SK-N-SH (cell line): ENCODE data around the gene GASK1A. TPM values are rescaled to one million over a fixed set of nuclear protein-coding genes. Genes with fewer than 3 reads are reported as not detected.

Source experiments
- CTCF ChIA-PET: fragments of 300-600, 350-600 bp; formaldehyde crosslinking; extraction: SDS; loops from one replicate; lab custom pipeline; 2021; lab: Yijun Ruan, JAX
- POLR2A ChIA-PET: fragments of 350-600 bp; sonication (Branson Sonifier 250); formaldehyde crosslinking; extraction: SDS; loops from one replicate; lab custom pipeline; 2020; ENCODE audit warnings: antibody characterized with exemption, inconsistent platforms; lab: Yijun Ruan, JAX
- DNase-seq: peaks from one replicate; pipeline ENCODE4 v3.0.0; 2012
- H2AFZ ChIP-seq: fragments of 200-600 bp; sonication (generic); 2 replicates; pipeline ENCODE4 v1.8.1; 2016; ENCODE audit warnings: antibody characterized with exemption, mild to moderate bottlenecking, low read depth
- H3F3A ChIP-seq: fragments of 200-600 bp; sonication (generic); replicated peaks from 2 replicates; pipeline ENCODE3; 2016; ENCODE audit warnings: antibody characterized with exemption, mild to moderate bottlenecking; ENCODE audit not compliant: insufficient read depth
- H3K27ac ChIP-seq, 2 experiments: fragments of 200-500 bp in 1 of 2; fragments of 200-600 bp in 1 of 2; sonication (Bioruptor generic) in 1 of 2; sonication (generic), shearing (Covaris generic) in 1 of 2; 2 replicates each; pipeline versions ENCODE4 v1.5.1 to v1.6.1; 2014 to 2016; ENCODE audit warnings: low read depth in 2 of 2, inconsistent platforms in 1 of 2, low read length in 1 of 2, mild to moderate bottlenecking in 1 of 2, mixed read lengths in 1 of 2
- H3K27me3 ChIP-seq: fragments of 200-600 bp; sonication (generic), shearing (Covaris generic); 2 replicates; pipeline ENCODE4 v1.6.1; 2016; ENCODE audit warnings: mixed run types; ENCODE audit not compliant: insufficient read depth
- H3K36me3 ChIP-seq, 2 experiments: fragments of 200-500 bp in 1 of 2; fragments of 200-600 bp in 1 of 2; sonication (Bioruptor generic) in 1 of 2; sonication (generic) in 1 of 2; replicated peaks in 1 of 2; 2 replicates each; pipeline versions ENCODE3 to v1.5.1; 2014 to 2016; ENCODE audit warnings: low read length in 1 of 2, mild to moderate bottlenecking in 1 of 2; ENCODE audit not compliant: insufficient read depth in 2 of 2, control insufficient read depth in 1 of 2
- H3K4me1 ChIP-seq, 2 experiments: fragments of 200-500 bp in 1 of 2; fragments of 200-600 bp in 1 of 2; sonication (Bioruptor generic) in 1 of 2; sonication (generic), shearing (Covaris generic) in 1 of 2; 2 replicates each; pipeline versions ENCODE4 v1.5.1 to v1.6.1; 2014 to 2016; ENCODE audit warnings: low read depth in 1 of 2, low read length in 1 of 2, mixed run types in 1 of 2; ENCODE audit not compliant: insufficient read depth in 2 of 2, control insufficient read depth in 1 of 2
- H3K4me2 ChIP-seq: fragments of 200-600 bp; sonication (generic), shearing (Covaris generic); 2 replicates; pipeline ENCODE4 v1.6.1; 2017; ENCODE audit warnings: mixed run types
- H3K4me3 ChIP-seq, 2 experiments: fragments of 200-500 bp in 1 of 2; fragments of 200-600 bp in 1 of 2; sonication (Bioruptor generic) in 1 of 2; sonication (generic), shearing (Covaris generic) in 1 of 2; 2 replicates each; pipeline versions ENCODE4 v1.5.1 to v1.8.1; 2014 to 2016; ENCODE audit warnings: low read depth in 2 of 2, inconsistent platforms in 1 of 2, low read length in 1 of 2, mild to moderate bottlenecking in 1 of 2, mixed read lengths in 1 of 2, moderate library complexity in 1 of 2
- H3K79me2 ChIP-seq: fragments of 200-600 bp; sonication (generic); 2 replicates; pipeline ENCODE4 v1.8.1; 2017; ENCODE audit warnings: mild to moderate bottlenecking; ENCODE audit not compliant: insufficient read depth
- H3K9ac ChIP-seq: fragments of 200-600 bp; sonication (generic); 2 replicates; pipeline ENCODE4 v1.6.1; 2017; ENCODE audit warnings: mixed run types
- H3K9me2 ChIP-seq: fragments of 200-600 bp; sonication (generic); 2 replicates; pipeline ENCODE4 v1.6.1; 2017; ENCODE audit warnings: mixed run types
- H3K9me3 ChIP-seq: fragments of 200-600 bp; sonication (generic); 2 replicates; pipeline ENCODE4 v1.6.1; 2017; ENCODE audit warnings: mixed run types, mild to moderate bottlenecking, moderate library complexity
- H4K20me1 ChIP-seq: fragments of 200-600 bp; sonication (generic); 2 replicates; pipeline ENCODE4 v1.6.1; 2017; ENCODE audit warnings: mild to moderate bottlenecking, mixed run types; ENCODE audit not compliant: insufficient read depth
- ELF1 ChIP-seq: IDR thresholded peaks from 2 replicates; pipeline ENCODE4 v1.4.0; 2012
- EP300 ChIP-seq, 2 experiments: IDR thresholded peaks; 2 replicates each; pipeline versions ENCODE4 v1.4.0 to v1.6.1; 2012; ENCODE audit warnings: borderline replicate concordance in 1 of 2, low read depth in 1 of 2, low read length in 1 of 2
- FOXM1 ChIP-seq: IDR thresholded peaks from 2 replicates; pipeline ENCODE4 v1.4.0; 2012; ENCODE audit warnings: low read depth, mild to moderate bottlenecking
- GATA2 ChIP-seq: sonication (generic); formaldehyde crosslinking; IDR thresholded peaks from 2 replicates; pipeline ENCODE4 v1.5.0; 2020; ENCODE audit warnings: mild to moderate bottlenecking, missing genetic modification reagents
- MEF2A ChIP-seq: IDR thresholded peaks from 2 replicates; pipeline ENCODE4 v1.4.0; 2012; ENCODE audit warnings: low read depth, borderline replicate concordance
- MXI1 ChIP-seq: IDR thresholded peaks from 2 replicates; pipeline ENCODE4 v1.6.1; 2012; ENCODE audit warnings: mild to moderate bottlenecking, low read depth, low read length, improper control_type of control experiment
- NFIC ChIP-seq: IDR thresholded peaks from 2 replicates; pipeline ENCODE4 v1.4.0; 2012; ENCODE audit warnings: borderline replicate concordance
- POLR2AphosphoS5 ChIP-seq: IDR thresholded peaks from 2 replicates; pipeline ENCODE4 v1.6.1; 2012; ENCODE audit warnings: low read depth, low read length
- RCOR1 ChIP-seq: fragments of 150-350 bp; IDR thresholded peaks from 2 replicates; pipeline ENCODE4 v1.6.1; 2017; ENCODE audit warnings: antibody characterized with exemption, low read length
- RFX5 ChIP-seq: IDR thresholded peaks from 2 replicates; pipeline ENCODE4 v1.6.1; 2012; ENCODE audit warnings: mild to moderate bottlenecking, improper control_type of control experiment, low read length
- SIN3A ChIP-seq: IDR thresholded peaks from 2 replicates; pipeline ENCODE4 v1.6.1; 2012; ENCODE audit warnings: low read depth, mild to moderate bottlenecking, low read length, moderate library complexity, borderline replicate concordance
- SMC3 ChIP-seq: IDR thresholded peaks from 2 replicates; pipeline ENCODE4 v1.6.1; 2012; ENCODE audit warnings: low read depth, low read length, improper control_type of control experiment
- USF2 ChIP-seq: fragments of 150-350 bp; IDR thresholded peaks from 2 replicates; pipeline ENCODE4 v1.6.1; 2017; ENCODE audit warnings: antibody characterized with exemption, low read length, low read depth, borderline replicate concordance
- YY1 ChIP-seq: IDR thresholded peaks from 2 replicates; pipeline ENCODE4 v1.4.0; 2012; ENCODE audit warnings: low read depth, mild to moderate bottlenecking
- WGBS: methylation state at CpG from one replicate; pipeline ENCODE4 v1.1.6; 2017; ENCODE audit warnings: low lambda C conversion rate; 5-methylcytosine and 5-hydroxymethylcytosine counted together
- polyA plus RNA-seq, 3 experiments: library from polyadenylated mRNA; depleted of rRNA; stranded (reverse); fragments of >200 nt; gene quantifications; 2 replicates each; pipeline ENCODE4 v1.2.3, GENCODE V29; 2012
- TF ChIP-seq, protein P1 (sequence below): IDR thresholded peaks from 2 replicates; pipeline ENCODE4 v1.4.0; 2012; ENCODE audit warnings: low read depth
- TF ChIP-seq, protein P2 (sequence below): fragments of 200-600 bp; sonication (generic); IDR thresholded peaks from 2 replicates; pipeline ENCODE4 v1.6.1; 2017; ENCODE audit warnings: antibody characterized with exemption, mild to moderate bottlenecking, moderate library complexity
- TF ChIP-seq, protein P3 (sequence below): IDR thresholded peaks from 2 replicates; pipeline ENCODE4 v1.6.1; 2012; ENCODE audit warnings: mild to moderate bottlenecking, low read depth, low read length, moderate library complexity

Gene GASK1A
- polyA plus RNA-seq, 1 of the 3 experiments (the other 2 are of a cell fraction), result not detected

- Histone ChIP-seq H3K4me3 (no peak overlapping the region), H3K9me2 (no peaks in the 10 kb centered on the region), H3K36me3 (no peaks in the 10 kb centered on the region), H3K9me3 (no peaks in the 10 kb centered on the region), H3K27ac (no peak overlapping the region), H3K9ac (no peak overlapping the region), H3K79me2 (no peaks in the 10 kb centered on the region), H2AFZ (no peak overlapping the region), H3K4me1 (no peaks in the 10 kb centered on the region), H4K20me1 (no peaks in the 10 kb centered on the region), H3F3A (no peaks in the 10 kb centered on the region), H3K27me3 (no peaks in the 10 kb centered on the region), H3K4me2 (no peak overlapping the region)
- CTCF ChIA-PET, result no interaction called here
- no peak for TF ChIP-seq GATA2
- POLR2A ChIA-PET, result no interaction called here
- WGBS, result 31% methylated on average over 3 of the region's 3 CpGs
- no peak for DNase-seq
Measured at GRCh38 chr3:42994595-42994994, 15.5 kb downstream of the GASK1A start.

- CTCF ChIA-PET, result interaction anchor here (1.5 kb wide), 1 partner anchor 34 kb away, joined by 4 read pairs; no protein-coding TSS in a partner anchor
- no peaks in the 10 kb centered on the region for H3K36me3 ChIP-seq
- H4K20me1 ChIP-seq, result no peaks in the 10 kb centered on the region
- H3K27ac ChIP-seq, result no peak overlapping the region
- H3K9ac ChIP-seq, result no peak overlapping the region
- DNase-seq, result no peak
- no peak overlapping the region for H3K4me2 ChIP-seq
- H3K9me2 ChIP-seq, result no peaks in the 10 kb centered on the region
- no peaks in the 10 kb centered on the region for H3K79me2 ChIP-seq
- no peaks in the 10 kb centered on the region for H3K27me3 ChIP-seq
- WGBS, result 20% methylated on average over 1 of the region's 4 CpGs
- TF ChIP-seq RCOR1 (no peak), USF2 (no peak), EP300 (IDR thresholded peaks at IDR 0.05; ENCODE audit: borderline replicate concordance in 1 of 2, low read depth in 1 of 2, low read length in 1 of 2) (no peak), GATA2 (no peak), ELF1 (no peak), NFIC (no peak)
- TF ChIP-seq, protein P1, sequence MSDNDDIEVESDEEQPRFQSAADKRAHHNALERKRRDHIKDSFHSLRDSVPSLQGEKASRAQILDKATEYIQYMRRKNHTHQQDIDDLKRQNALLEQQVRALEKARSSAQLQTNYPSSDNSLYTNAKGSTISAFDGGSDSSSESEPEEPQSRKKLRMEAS, result no peak
- H3F3A ChIP-seq, result no peaks in the 10 kb centered on the region
- POLR2A ChIA-PET, result no interaction called here
- peaks cover 0 to 3% of the 10 kb centered on the region in 2 experiments; a peak in 1 of 4 replicates for H3K4me1 ChIP-seq
- H3K4me3 ChIP-seq, result no peak overlapping the region
- H3K9me3 ChIP-seq, result no peaks in the 10 kb centered on the region
- no peak overlapping the region for H2AFZ ChIP-seq
Measured at GRCh38 chr3:42996021-42996420, 16.9 kb downstream of the GASK1A start.

DNA sequence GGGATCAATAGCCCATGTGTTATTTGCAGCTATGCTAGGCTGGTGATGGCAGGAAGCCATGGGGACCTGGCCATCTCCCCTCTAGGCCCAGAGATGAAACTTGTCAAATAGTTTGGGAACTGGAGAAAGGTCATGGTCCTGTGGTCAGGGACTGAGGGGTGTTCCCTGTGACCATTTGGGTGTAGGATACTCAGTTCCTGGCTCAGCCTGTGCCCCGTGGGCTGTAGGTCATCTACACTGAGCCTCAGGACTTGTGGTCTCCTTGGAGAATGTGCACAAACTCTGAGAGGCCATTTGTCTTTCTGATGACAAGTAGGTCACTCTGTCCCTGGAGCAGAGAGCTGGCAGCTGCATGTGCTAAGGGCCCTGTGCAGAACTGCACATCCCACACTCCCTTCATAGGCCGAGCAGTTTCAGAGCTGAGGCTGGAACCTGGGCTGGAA is 17.5 kb downstream of the GASK1A start:
- Histone ChIP-seq H2AFZ (no peak overlapping the region), H3K4me3 (no peak overlapping the region), H3K9me2 (no peaks in the 10 kb centered on the region), H3K9ac (no peak overlapping the region), H3F3A (no peaks in the 10 kb centered on the region), H4K20me1 (no peaks in the 10 kb centered on the region), H3K9me3 (no peaks in the 10 kb centered on the region), H3K36me3 (no peaks in the 10 kb centered on the region), H3K27ac (no peak overlapping the region), H3K4me2 (no peak overlapping the region), H3K79me2 (no peaks in the 10 kb centered on the region), H3K4me1 (peaks cover 0 to 8% of the 10 kb centered on the region in 2 experiments; a peak in 1 of 4 replicates), H3K27me3 (no peaks in the 10 kb centered on the region)
- CTCF ChIA-PET, result interaction anchor here (1.5 kb wide), 1 partner anchor 35 kb away, joined by 4 read pairs; no protein-coding TSS in a partner anchor
- DNase-seq, result no peak
- POLR2A ChIA-PET, result no interaction called here
- WGBS, result 40% methylated on average over 1 of the region's 2 CpGs
- TF ChIP-seq RFX5 (no peak), MEF2A (no peak), YY1 (no peak), EP300 (IDR thresholded peaks at IDR 0.05; ENCODE audit: borderline replicate concordance in 1 of 2, low read depth in 1 of 2, low read length in 1 of 2) (no peak), MXI1 (no peak), SIN3A (no peak), FOXM1 (no peak), RCOR1 (no peak), SMC3 (no peak), ELF1 (no peak), POLR2AphosphoS5 (no peak)
- TF ChIP-seq, protein P2, sequence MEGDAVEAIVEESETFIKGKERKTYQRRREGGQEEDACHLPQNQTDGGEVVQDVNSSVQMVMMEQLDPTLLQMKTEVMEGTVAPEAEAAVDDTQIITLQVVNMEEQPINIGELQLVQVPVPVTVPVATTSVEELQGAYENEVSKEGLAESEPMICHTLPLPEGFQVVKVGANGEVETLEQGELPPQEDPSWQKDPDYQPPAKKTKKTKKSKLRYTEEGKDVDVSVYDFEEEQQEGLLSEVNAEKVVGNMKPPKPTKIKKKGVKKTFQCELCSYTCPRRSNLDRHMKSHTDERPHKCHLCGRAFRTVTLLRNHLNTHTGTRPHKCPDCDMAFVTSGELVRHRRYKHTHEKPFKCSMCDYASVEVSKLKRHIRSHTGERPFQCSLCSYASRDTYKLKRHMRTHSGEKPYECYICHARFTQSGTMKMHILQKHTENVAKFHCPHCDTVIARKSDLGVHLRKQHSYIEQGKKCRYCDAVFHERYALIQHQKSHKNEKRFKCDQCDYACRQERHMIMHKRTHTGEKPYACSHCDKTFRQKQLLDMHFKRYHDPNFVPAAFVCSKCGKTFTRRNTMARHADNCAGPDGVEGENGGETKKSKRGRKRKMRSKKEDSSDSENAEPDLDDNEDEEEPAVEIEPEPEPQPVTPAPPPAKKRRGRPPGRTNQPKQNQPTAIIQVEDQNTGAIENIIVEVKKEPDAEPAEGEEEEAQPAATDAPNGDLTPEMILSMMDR, result no peak
- TF ChIP-seq, protein P3, sequence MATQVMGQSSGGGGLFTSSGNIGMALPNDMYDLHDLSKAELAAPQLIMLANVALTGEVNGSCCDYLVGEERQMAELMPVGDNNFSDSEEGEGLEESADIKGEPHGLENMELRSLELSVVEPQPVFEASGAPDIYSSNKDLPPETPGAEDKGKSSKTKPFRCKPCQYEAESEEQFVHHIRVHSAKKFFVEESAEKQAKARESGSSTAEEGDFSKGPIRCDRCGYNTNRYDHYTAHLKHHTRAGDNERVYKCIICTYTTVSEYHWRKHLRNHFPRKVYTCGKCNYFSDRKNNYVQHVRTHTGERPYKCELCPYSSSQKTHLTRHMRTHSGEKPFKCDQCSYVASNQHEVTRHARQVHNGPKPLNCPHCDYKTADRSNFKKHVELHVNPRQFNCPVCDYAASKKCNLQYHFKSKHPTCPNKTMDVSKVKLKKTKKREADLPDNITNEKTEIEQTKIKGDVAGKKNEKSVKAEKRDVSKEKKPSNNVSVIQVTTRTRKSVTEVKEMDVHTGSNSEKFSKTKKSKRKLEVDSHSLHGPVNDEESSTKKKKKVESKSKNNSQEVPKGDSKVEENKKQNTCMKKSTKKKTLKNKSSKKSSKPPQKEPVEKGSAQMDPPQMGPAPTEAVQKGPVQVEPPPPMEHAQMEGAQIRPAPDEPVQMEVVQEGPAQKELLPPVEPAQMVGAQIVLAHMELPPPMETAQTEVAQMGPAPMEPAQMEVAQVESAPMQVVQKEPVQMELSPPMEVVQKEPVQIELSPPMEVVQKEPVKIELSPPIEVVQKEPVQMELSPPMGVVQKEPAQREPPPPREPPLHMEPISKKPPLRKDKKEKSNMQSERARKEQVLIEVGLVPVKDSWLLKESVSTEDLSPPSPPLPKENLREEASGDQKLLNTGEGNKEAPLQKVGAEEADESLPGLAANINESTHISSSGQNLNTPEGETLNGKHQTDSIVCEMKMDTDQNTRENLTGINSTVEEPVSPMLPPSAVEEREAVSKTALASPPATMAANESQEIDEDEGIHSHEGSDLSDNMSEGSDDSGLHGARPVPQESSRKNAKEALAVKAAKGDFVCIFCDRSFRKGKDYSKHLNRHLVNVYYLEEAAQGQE, result no peak
